GM12864 (cell line): Measurements from ENCODE around the gene ALG10B.
"Not testable (repeated sequence)": the region's sequence is repeated elsewhere in the genome, so short reads cannot be mapped to it uniquely, and the experiment has no call there.

Experiments
- DNase-seq: peaks from one replicate; pipeline ENCODE4 v3.0.0-alpha.2; 2011; ENCODE audit warnings: low read depth
- H3K4me3 ChIP-seq: 2 replicates; pipeline ENCODE4 v1.5.1; 2011; ENCODE audit warnings: mild to moderate bottlenecking, low read depth, low read length, control low read depth
- CTCF ChIP-seq: IDR thresholded peaks from 2 replicates; pipeline ENCODE4 v1.5.1; 2011; ENCODE audit warnings: low read depth, mild to moderate bottlenecking, moderate library complexity, low read length, control low read depth, inconsistent platforms; ENCODE audit errors: missing control alignments

Gene ALG10B

GRCh38 chr12:38324912-38325311, 8.3 kb downstream of the ALG10B start:
- TF ChIP-seq CTCF: no peak
- no peak overlapping the region for H3K4me3 ChIP-seq
- DNase-seq: no peak

GRCh38 chr12:38327356-38327755, 10.8 kb downstream of the ALG10B start:
- TF ChIP-seq CTCF: no peak
- DNase-seq: no peak
- no peak overlapping the region for H3K4me3 ChIP-seq

GRCh38 chr12:38328306-38328895, 11.8 kb downstream of the ALG10B start:
- H3K4me3 ChIP-seq: no peak overlapping the region
- DNase-seq: no peak
- TF ChIP-seq CTCF: peak; percentile 32

- not testable (repeated sequence) for DNase-seq, H3K4me3 ChIP-seq
Measured at GRCh38 chr12:38330414-38330813, 13.8 kb downstream of the ALG10B start.

DNA sequence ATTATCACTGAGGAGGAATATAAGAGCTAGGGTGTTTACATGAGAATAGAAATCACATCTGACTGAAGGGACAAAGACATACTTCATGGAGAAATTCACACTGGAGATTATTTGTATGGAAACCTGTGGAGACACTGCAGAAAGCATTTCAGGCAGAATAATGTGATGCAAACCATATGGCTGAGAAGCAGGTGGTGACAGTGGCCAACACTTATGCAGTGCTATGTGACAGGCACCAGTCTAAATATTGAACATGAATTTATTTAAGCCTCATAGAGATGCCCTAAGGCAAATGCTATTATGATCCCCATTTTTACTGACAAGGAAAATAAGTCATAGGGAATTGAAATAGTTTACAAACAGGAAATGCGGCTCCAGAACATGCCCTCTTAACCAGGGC, 16.2 kb downstream of the ALG10B start:
- TF ChIP-seq CTCF: no peak
- no peak for DNase-seq
- no peak overlapping the region for H3K4me3 ChIP-seq

GRCh38 chr12:38342444-38342843, 25.9 kb downstream of the ALG10B start:
- TF ChIP-seq CTCF: no peak
- no peak overlapping the region for H3K4me3 ChIP-seq
- DNase-seq: no peak

GRCh38 chr12:38343256-38343655, 26.7 kb downstream of the ALG10B start:
- not testable (repeated sequence) for H3K4me3 ChIP-seq, DNase-seq

- not testable (repeated sequence) for H3K4me3 ChIP-seq, DNase-seq
Measured at GRCh38 chr12:38343916-38344315, 27.3 kb downstream of the ALG10B start.
